PC-3 (cell line): ENCODE measurements around the gene CCDC59.

Experiments used
- CTCF ChIP-seq: fragments of 300-600 bp; sonication (generic); conservative IDR thresholded peaks from 2 replicates; pipeline ENCODE4 v1.5.1; 2017; ENCODE audit warnings: antibody characterized with exemption, low read depth, mild to moderate bottlenecking, low read length
- EZH2 ChIP-seq: fragments of 300-600 bp; sonication (generic); IDR thresholded peaks from one replicate; pipeline ENCODE4 v1.6.1; 2017; ENCODE audit warnings: antibody characterized with exemption, mild to moderate bottlenecking, low read length; ENCODE audit not compliant: unreplicated experiment
- EZH2phosphoT487 ChIP-seq: fragments of 300-600 bp; sonication (generic); IDR thresholded peaks from 2 replicates; pipeline ENCODE4 v1.6.1; 2018; ENCODE audit warnings: mild to moderate bottlenecking, antibody characterized with exemption, low read length, borderline replicate concordance

GRCh38 chr12:82325540-82326336, 32.4 kb downstream of the CCDC59 start:
- TF ChIP-seq CTCF (no peak), EZH2 (no peak), EZH2phosphoT487 (no peak)
